Body of pancreas (tissue), 4 donors: ENCODE measurements around the gene COL23A1.

ENCODE experiments used
- CTCF ChIP-seq, 7 experiments: fragments of 450-650 bp in 4 of 7; fragments of 200-600 bp in 3 of 7; sonication (generic) in 3 of 7; IDR thresholded peaks; one replicate each; pipeline ENCODE4 v1.5.1; 2016 to 2019; ENCODE audit warnings: antibody characterized with exemption in 7 of 7
- POLR2A ChIP-seq, 3 donors: fragments of 450-650 bp; IDR thresholded peaks; one replicate each; pipeline ENCODE4 v1.6.1; 2016; ENCODE audit warnings: antibody characterized with exemption in 3 of 3, mild to moderate bottlenecking in 2 of 3

- no peak for TF ChIP-seq POLR2A (IDR thresholded peaks at IDR 0.05)
- no peak for TF ChIP-seq CTCF (IDR thresholded peaks at IDR 0.05)
These were observed 35.2 kb downstream of the COL23A1 start for GRCh38 chr5:178555005-178555404.
